ENCODE measurements around the gene SAXO1. TPM values are rescaled to one million over a fixed set of nuclear protein-coding genes. Genes with fewer than 3 reads are reported as not detected.
"Not testable (repeated sequence)": the region's sequence is repeated elsewhere in the genome, so short reads cannot be mapped to it uniquely, and the experiment has no call there.

Gene SAXO1
- total RNA-seq, 4 donors from 2014 or later, result 0.05 to 1.5 (median 0.14) TPM

DNA sequence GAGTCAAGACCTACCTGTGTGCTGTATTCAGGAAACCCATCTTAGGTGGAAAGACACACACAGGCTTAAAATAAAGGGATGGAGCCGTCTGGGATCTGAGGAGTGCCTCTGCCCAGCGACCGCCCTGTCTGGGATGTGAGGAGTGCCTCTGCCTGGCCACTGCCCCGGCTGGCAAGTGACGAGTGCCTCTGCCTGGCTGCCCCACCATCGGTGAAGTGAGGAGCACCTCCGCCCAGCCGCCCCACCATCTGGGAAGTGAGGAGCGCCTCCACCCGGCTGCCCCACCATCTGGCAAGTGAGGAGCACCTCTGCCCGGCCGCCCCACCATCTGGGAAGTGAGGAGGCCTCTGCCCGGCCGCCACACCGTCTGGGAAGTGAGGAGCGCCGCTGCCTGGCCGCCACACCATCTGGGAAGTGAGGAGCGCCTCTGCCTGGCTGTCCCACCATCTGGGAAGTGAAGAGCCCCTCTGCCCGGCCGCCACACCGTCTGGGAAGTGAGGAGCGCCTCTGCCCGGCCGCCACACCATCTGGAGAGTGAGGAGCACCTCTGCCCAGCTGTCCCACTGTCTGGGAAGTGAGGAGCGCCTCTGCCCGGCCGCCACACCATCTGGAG lies 33.7 kb downstream of the SAXO1 start:
- WGBS, result 100% methylated on average over 5 of the region's 28 CpGs
- TF ChIP-seq POLR2A (IDR thresholded peaks at IDR 0.05), result no peak

DNA sequence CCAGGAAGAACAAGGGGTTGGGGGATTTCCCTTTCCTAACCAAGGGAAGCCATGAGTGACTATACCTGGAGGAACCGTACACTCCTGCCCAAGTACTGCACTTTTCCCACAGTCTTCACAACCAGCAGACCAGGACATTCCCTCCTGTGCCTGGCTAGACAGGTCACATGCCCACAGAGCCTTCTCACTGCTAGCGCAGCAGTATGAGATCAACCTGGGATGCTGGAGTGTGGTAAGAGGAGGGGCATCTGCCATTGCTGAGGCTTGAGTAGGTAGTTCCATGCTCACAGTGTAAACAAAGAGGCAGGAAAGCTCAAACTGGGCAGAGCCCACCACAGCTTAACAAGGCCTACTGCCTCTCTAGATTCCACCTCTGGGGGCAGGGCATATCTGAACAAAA lies 35.9 kb downstream of the SAXO1 start:
- Histone ChIP-seq H3K27me3 (no peaks in the 10 kb centered on the region), H3K9me3 (no peaks in the 10 kb centered on the region), H3K4me1 (no peaks in the 10 kb centered on the region), H3K27ac (no peak overlapping the region), H3K4me3 (no peak overlapping the region), H3K36me3 (no peaks in the 10 kb centered on the region)
- no peak for TF ChIP-seq POLR2AphosphoS5 (IDR thresholded peaks at IDR 0.05)
- TF ChIP-seq POLR2A (IDR thresholded peaks at IDR 0.05), result no peak
- TF ChIP-seq EP300 (IDR thresholded peaks at IDR 0.05), result no peak
- TF ChIP-seq, protein P1, sequence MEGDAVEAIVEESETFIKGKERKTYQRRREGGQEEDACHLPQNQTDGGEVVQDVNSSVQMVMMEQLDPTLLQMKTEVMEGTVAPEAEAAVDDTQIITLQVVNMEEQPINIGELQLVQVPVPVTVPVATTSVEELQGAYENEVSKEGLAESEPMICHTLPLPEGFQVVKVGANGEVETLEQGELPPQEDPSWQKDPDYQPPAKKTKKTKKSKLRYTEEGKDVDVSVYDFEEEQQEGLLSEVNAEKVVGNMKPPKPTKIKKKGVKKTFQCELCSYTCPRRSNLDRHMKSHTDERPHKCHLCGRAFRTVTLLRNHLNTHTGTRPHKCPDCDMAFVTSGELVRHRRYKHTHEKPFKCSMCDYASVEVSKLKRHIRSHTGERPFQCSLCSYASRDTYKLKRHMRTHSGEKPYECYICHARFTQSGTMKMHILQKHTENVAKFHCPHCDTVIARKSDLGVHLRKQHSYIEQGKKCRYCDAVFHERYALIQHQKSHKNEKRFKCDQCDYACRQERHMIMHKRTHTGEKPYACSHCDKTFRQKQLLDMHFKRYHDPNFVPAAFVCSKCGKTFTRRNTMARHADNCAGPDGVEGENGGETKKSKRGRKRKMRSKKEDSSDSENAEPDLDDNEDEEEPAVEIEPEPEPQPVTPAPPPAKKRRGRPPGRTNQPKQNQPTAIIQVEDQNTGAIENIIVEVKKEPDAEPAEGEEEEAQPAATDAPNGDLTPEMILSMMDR (IDR thresholded peaks at IDR 0.05), result no peak
- DNase-seq (ENCODE audit: low spot score in 2 of 2), result no peak
- WGBS, result 72% methylated on average over 2 of the region's 2 CpGs

More for the DNA sequence above, 33.7 kb downstream of the SAXO1 start:
- Histone ChIP-seq H3K4me3 (no peak overlapping the region), H3K36me3 (no peaks in the 10 kb centered on the region), H3K4me1 (no peaks in the 10 kb centered on the region), H3K9me3 (no peaks in the 10 kb centered on the region), H3K27ac (no peak overlapping the region), H3K27me3 (no peaks in the 10 kb centered on the region)
- DNase-seq (ENCODE audit: low spot score in 2 of 2), result no peak

DNA sequence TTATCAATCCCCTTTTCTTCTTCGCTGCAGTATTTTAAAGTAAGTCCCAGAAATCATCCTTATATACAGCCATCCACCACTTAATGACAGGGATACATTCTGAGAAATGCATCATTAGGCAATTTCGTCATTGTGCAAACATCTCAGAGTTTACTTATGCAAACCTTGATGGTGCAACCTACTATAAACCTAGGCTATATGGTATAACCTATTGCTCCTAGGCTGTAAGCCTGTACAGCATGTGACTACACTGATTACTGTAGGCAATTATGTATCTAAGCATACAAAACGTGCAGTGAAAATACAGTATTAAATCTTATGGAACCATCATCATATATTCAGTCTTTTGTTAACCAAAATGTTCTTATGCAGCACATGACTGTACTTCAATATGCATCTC lies 36.8 kb downstream of the SAXO1 start:
- no peaks in the 10 kb centered on the region for H3K4me1 ChIP-seq
- DNase-seq (ENCODE audit: low spot score in 2 of 2), result no peak
- H3K9me3 ChIP-seq, result no peaks in the 10 kb centered on the region
- no peak for TF ChIP-seq POLR2AphosphoS5 (IDR thresholded peaks at IDR 0.05)
- no peak for TF ChIP-seq EP300 (IDR thresholded peaks at IDR 0.05)
- no peak for TF ChIP-seq POLR2A (IDR thresholded peaks at IDR 0.05)
- TF ChIP-seq, protein P1 (IDR thresholded peaks at IDR 0.05), result no peak
- no peak overlapping the region for H3K27ac ChIP-seq
- H3K4me3 ChIP-seq, result no peak overlapping the region
- WGBS, result 73% methylated on average over 3 of the region's 3 CpGs
- H3K36me3 ChIP-seq, result no peaks in the 10 kb centered on the region
- no peaks in the 10 kb centered on the region for H3K27me3 ChIP-seq

DNA sequence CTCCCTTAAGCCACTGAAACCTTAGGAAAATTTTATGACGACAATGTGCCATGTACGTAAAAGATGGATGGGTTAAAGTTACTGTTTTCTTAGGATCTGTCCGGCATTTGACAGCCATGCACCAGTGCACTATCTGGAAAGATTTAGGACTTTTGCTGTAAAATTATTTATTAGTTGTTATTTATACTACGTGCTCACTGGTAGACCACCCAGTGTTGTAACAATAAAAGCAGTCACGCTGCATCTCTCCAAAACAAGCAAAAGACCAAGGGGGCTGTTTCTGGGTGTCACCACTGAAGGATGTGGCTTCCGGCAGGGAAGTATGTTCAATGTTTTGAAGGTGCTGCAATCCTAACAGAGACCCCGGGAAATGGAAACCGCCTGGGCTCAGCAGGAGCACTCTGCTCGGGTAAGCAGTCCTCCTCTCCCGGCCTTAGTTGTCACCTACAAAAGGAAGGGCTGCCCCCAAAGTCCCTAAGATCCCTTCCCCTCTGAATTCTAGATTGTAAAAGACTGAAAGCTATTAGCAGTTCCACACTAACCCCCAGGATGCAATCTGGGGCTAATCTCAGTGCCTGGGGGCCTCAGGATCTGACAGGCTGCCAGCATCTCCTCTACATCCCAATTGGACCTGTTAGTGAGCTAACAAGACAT lies 38.6 kb downstream of the SAXO1 start:
- no peaks in the 10 kb centered on the region for H3K9me3 ChIP-seq
- 77% methylated on average over 10 of the region's 10 CpGs for WGBS
- H3K27me3 ChIP-seq, result no peaks in the 10 kb centered on the region
- DNase-seq (ENCODE audit: low spot score in 2 of 2), result no peak
- no peak for TF ChIP-seq POLR2A (IDR thresholded peaks at IDR 0.05)
- TF ChIP-seq, protein P1 (IDR thresholded peaks at IDR 0.05), result no peak
- no peak for TF ChIP-seq EP300 (IDR thresholded peaks at IDR 0.05)
- TF ChIP-seq POLR2AphosphoS5 (IDR thresholded peaks at IDR 0.05), result no peak
- no peak overlapping the region for H3K4me3 ChIP-seq
- no peak overlapping the region for H3K27ac ChIP-seq
- H3K4me1 ChIP-seq, result no peaks in the 10 kb centered on the region
- no peaks in the 10 kb centered on the region for H3K36me3 ChIP-seq

DNA sequence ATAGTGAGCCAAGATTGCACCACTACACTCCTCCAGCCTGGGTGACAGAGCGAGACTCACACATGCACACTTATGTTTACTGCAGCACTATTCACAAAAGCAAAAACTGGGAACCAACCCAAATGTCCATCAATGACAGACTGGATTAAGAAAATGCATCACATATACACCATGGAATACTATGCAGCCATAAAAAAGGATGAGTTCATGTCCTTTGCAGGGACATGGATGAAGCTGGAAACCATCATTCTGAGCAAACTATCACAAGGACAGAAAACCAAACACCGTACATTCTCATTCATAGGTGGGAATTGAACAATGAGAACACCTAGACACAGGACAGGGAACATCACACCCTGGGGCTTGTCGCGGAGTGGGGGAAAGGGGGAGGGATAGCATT lies 41.8 kb downstream of the SAXO1 start:
- H3K27ac ChIP-seq; H3K27me3 ChIP-seq; H3K4me3 ChIP-seq; H3K36me3 ChIP-seq; H3K4me1 ChIP-seq; H3K9me3 ChIP-seq; DNase-seq (ENCODE audit: low spot score in 2 of 2): not testable (repeated sequence)
- WGBS, result 94% methylated on average over 4 of the region's 4 CpGs

DNA sequence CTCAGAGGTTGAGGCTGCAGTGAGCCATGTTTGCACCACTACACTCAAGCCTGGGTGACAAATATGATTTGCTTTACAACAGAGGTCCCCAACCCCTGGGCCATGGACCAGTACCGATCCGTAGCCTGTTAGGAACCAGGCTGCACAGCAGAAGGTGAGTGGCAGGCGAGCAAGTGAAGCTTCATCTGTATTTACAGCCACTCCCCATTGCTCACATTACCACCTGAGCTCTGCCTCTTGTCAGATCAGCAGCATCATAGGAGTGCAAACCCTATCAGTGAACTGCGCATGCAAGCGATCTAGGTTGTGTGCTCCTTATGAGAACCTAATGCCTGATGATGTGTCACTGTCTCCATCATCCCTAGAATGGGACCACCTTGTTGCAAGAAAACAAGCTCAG lies 42.5 kb downstream of the SAXO1 start:
- no peak for DNase-seq (ENCODE audit: low spot score in 2 of 2)
- no peak for TF ChIP-seq EP300 (IDR thresholded peaks at IDR 0.05)
- TF ChIP-seq, protein P1 (IDR thresholded peaks at IDR 0.05), result no peak
- TF ChIP-seq POLR2A (IDR thresholded peaks at IDR 0.05), result no peak
- no peak for TF ChIP-seq POLR2AphosphoS5 (IDR thresholded peaks at IDR 0.05)
- Histone ChIP-seq H3K27ac (no peak overlapping the region), H3K4me3 (no peak overlapping the region), H3K9me3 (no peaks in the 10 kb centered on the region), H3K27me3 (no peaks in the 10 kb centered on the region), H3K4me1 (peaks cover 5% of the 10 kb centered on the region), H3K36me3 (no peaks in the 10 kb centered on the region)
- WGBS, result 90% methylated on average over 5 of the region's 5 CpGs

Data from suprapubic skin (tissue), 4 donors.